Hepatocyte (in vitro differentiated cells): ENCODE measurements around the gene TYW3.

Experiments used
- EZH2 ChIP-seq: fragments of 200-600 bp; sonication (generic); IDR thresholded peaks from 2 replicates; pipeline ENCODE4 v1.6.1; 2016; ENCODE audit warnings: antibody characterized with exemption, mild to moderate bottlenecking, borderline replicate concordance
- EZH2phosphoT487 ChIP-seq: fragments of 200-600 bp; sonication (generic); IDR thresholded peaks from one replicate; pipeline ENCODE4 v1.6.1; 2018; ENCODE audit warnings: antibody characterized with exemption, mild to moderate bottlenecking, low read depth, moderate library complexity; ENCODE audit not compliant: unreplicated experiment, severe bottlenecking
- TF ChIP-seq, protein P1 (sequence below): fragments of 200-600 bp; sonication (generic); IDR thresholded peaks from 2 replicates; pipeline ENCODE4 v1.5.1; 2016; ENCODE audit warnings: antibody characterized with exemption, mild to moderate bottlenecking; ENCODE audit not compliant: poor library complexity

DNA sequence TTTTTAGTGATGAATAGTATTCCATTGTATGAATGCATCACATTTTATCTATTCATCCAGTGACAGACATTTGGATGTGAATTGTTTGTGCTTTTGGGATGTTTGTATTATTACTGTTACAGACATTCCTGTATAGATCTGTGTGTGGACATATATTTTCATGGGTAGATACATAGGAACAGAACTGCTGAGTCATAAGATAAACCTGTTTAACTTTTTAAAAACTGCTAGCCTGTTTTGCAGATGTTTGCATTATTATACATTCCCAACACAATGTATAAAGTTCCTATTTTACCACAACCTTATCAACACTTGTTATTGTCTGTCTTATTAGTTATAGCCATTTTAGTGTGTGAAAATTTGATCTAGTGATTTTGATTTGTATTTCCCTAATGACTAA, 46.8 kb downstream of the TYW3 start:
- TF ChIP-seq, protein P1, sequence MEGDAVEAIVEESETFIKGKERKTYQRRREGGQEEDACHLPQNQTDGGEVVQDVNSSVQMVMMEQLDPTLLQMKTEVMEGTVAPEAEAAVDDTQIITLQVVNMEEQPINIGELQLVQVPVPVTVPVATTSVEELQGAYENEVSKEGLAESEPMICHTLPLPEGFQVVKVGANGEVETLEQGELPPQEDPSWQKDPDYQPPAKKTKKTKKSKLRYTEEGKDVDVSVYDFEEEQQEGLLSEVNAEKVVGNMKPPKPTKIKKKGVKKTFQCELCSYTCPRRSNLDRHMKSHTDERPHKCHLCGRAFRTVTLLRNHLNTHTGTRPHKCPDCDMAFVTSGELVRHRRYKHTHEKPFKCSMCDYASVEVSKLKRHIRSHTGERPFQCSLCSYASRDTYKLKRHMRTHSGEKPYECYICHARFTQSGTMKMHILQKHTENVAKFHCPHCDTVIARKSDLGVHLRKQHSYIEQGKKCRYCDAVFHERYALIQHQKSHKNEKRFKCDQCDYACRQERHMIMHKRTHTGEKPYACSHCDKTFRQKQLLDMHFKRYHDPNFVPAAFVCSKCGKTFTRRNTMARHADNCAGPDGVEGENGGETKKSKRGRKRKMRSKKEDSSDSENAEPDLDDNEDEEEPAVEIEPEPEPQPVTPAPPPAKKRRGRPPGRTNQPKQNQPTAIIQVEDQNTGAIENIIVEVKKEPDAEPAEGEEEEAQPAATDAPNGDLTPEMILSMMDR: no peak
- no peak for TF ChIP-seq EZH2
- TF ChIP-seq EZH2phosphoT487: no peak
